ENCODE measurements around the gene CLPTM1L.
"Not testable (repeated sequence)": the region's sequence is repeated elsewhere in the genome, so short reads cannot be mapped to it uniquely, and the experiment has no call there.

The CLPTM1L gene

GRCh38 chr5:1338506-1339070, 6.3 kb downstream of the CLPTM1L start:
- no peak for FAIRE-seq

DNA sequence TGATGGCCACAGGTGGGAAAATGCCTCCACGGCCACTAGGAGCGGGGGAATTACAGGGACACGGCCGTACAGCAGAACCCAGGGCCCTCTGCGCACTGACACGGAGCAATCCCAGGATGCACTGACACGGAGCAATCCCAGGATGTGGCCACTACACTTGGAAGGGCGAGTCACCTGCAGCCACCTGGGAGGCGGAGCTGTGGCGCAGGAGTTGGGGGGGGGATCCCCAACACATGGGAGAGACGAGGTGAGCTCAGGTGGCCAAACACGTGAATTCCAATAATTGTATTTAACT, 6.8 kb downstream of the CLPTM1L start:
- FAIRE-seq, result no peak

DNA sequence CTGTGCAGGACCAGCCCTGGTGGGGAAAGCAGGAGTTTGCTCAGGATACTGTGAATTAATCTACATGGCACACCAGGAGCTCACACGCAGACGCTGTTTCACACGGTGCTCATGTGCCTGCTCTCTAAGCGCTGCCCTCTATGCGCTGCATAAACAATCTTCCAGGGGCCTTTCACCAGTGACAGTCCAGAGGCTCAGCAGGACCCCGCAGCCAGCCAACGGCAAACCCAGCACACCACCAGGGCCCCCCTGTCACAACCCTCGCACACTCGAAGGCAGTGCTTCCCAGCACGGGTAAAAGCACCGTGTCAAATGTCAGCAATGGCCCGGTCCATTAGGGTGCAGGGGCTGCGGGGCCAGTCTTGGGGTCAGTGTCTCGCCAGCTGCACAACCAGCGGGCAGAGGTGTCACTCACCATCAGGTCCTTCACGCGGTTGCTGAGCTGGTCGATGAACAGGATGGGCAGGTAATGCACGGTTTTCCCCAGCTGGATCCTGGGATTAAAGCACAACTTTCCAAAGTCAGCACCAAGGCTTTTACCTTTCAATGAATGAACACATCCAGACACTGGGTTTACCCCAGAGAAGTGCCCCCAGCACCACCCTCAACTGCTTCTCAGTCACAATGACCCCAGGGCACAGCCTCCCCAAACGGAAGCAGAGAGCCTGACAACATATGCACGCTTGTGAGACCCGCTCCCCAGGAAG, 7.3 kb downstream of the CLPTM1L start:
- no peak for FAIRE-seq

DNA sequence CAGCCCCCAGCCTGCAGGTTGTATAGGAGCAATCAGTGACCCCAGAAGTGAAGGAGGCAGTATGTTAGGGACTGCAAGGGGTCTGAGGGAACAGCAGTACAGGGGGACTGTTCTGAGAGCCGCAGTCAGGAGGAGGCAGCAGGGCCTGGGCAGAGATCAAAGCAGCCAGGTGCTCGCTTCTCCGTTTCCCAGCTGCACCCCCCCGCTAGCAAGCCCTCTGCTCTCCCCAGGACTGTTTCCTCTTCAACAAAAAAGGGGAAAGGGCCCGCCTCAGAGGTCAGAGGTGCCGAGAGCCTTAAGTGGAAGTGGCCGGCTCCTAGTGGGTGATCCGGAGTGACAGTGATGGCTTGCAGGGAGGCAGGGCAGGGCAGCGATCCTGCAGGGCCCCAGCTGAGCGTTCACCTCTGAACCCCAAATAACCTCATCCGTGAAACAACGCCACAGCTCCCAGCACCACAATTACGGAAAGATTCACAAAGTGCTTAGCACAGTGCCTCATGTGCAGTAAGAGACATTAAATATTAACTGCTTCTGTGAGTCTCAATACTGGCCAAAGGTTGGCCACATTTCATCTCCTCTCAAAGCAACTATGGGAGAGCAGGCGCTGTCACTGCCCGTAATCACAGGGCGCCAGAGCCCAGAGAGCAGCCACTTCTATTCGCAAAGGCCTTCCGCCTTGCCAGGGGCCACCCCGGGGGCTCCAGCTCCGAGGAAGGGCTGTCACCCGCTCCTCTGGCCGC, 8.0 kb downstream of the CLPTM1L start:
- FAIRE-seq, result no peak

DNA sequence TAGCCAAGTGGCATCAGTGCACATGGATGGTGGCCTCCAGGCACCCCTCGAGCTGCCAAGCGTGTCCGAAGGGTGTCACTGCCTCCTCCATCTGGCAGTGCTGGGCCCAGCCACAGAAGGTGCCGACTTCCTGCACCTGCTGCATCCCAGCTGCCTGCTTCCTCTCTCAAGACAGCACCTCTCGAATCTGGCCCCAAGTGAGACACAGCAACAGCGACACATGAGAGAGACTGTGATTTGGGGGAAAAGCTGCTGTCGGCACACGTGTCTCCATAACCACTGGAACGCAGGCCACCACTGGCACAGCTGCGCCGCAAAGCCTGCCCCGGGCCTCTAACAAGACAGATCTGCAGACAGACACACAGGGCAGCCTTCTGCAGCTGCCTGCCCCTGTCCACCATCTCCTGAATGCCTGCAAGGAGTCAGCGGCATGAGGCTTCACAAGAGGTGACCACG, 8.8 kb downstream of the CLPTM1L start:
- FAIRE-seq, result no peak

DNA sequence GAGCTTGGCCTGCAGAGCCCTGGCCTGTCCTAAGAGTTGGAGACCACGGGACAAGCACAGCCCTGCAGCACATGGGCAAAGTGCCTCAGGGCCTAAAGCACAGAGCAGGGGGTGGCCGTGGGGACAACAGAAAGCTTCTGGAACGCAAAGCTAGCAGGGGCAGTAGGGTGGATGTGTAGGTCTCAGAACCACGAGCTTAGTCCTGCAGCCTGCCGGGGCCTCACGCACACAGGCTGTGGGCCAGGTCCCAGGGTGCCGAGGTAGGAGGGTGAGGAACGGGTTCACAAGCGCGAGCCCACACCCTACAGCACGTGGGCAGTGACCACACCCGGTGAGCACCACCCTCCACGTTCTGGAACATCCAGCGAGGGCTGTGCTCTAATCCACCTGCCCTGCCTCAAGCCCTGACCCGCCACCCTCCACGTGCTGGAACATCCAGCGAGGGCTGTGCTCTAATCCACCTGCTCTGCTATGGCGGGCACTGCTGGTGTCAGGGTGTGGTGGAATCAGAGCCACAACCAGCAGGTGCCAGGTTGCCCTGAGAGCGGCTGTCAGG, 9.3 kb downstream of the CLPTM1L start:
- no peak for FAIRE-seq

DNA sequence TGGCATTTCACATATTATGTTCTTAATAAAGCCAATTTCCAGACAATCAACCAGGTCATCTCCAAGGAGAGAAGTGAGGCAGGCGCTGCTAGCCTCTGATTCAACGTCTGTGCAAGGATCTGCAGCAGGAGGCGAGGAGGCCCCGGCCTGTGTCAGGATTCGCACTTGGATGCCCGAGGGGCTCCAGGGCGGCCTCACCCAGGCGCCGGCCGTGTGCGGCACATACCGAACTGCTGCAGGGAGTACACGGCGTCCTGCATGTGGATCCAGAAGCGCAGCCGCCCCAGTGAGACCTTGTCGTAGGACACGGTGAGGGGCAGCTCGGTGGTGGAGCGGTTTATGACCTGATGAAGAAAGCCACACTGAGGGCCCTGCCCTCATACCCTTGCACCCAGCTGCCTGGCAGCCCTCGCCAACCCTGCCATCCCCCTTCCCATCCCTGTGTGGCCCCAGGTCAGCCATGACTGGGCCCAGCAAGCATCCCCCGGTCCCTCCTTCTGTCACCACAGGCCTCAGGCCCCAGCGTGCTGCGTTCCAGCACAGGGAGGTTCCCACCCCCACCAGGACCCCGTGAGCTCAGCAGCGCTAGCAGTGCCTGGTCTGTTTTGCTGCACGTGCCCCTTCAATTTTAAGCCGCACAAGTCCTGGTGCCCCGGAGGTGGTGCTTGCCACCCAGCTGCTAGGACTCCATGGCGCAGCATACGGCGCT, 9.9 kb downstream of the CLPTM1L start:
- FAIRE-seq, result no peak

- no peak for FAIRE-seq
Measured at GRCh38 chr5:1333986-1334385, 10.9 kb downstream of the CLPTM1L start.

GRCh38 chr5:1333286-1333685, 11.6 kb downstream of the CLPTM1L start:
- FAIRE-seq, result not testable (repeated sequence)

DNA sequence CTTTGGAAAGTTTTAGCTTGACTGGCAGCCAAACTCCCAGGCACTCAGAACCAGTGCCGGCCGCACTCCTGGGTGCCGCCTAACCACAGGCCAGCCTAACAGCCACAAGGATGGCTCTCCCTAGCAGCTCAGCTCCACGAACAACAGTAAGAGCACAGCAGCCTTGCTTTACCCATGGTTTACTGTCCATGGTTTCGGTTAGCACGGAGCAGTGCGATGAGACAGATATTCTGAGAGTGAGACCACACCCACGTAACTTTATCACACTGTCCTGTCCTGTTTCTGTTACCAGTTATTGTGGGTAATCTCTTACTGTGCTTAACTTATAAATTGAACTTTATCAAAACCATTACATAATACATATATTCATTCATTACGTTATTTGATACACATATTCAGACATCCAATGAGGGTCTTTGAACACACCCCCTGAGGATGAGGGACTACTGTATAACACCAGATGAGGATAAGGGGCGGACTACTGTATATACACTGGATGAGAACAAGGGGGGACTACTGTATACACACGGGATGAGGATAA, 12.4 kb downstream of the CLPTM1L start:
- no peak for FAIRE-seq

DNA sequence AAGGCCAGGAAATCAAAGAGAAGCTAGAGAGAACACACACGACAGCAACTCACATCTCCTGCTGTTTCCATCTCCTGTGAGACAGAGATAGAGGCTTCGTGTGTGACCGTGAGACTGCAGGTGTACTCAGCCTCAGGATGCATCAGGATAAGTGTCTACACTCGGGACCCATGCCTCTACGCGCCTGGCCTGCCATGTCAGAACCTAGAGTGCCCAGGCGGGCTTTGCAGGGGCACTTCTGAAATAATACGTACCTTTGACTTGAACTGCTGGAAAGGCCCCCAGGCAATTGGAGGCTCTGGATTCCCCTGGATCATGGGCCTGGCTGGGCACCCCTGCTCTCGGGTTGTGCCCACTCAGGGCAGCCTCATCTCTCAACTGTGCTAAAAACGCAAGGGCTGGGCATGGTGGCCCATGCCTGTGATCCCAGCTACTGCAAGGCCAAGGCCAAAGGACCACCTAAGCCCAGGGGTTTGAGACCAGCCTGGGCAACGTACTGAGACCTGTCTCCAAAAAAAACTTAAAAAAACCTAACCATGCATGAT, 13.0 kb downstream of the CLPTM1L start:
- no peak for FAIRE-seq

DNA sequence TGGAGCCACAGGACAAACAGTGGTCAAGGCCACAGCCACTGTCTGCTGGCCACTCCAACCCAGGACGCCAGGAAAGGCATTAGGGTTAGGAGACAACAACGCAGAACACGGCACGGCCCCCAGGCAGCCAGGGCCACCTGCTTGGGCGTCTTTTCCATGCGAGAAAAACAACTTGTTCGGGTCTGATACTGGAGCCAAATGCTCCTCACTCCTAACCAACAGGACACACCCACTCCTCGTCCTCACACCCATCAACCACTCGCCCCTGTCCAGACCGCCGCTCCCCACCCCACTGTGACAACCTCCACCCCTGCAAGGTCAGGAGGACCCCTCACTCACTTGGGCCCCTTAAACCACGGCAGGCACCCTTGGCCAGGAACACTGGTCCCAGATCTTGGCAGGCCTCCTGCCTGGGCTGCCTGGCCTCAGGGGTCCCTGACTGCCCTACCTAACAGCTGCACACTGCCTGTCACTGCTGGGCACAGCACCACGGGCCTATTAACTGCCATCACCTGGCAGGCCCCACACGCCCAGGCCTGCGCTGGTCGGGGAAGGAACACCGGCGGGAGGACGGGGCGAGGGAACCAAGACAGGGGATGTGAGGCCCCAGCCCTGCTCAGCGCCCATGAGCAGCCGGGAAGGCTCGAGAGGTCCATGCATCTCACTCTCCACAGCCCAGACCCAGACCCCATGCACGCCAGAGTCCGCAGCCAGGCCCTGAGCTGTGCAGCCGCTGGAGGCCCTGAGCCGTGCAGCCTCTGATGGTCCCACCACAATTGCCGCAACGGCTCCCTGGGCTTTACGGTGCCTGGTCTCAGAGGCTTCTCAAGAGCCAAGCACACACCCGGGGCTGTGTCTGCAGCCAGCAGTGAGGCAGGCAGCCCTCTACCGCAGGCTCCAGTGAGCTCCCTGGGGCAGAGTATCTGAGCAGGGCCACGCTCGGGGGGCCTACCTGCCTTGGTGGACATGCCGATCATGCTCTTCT, 13.8 kb downstream of the CLPTM1L start:
- FAIRE-seq, result no peak

DNA sequence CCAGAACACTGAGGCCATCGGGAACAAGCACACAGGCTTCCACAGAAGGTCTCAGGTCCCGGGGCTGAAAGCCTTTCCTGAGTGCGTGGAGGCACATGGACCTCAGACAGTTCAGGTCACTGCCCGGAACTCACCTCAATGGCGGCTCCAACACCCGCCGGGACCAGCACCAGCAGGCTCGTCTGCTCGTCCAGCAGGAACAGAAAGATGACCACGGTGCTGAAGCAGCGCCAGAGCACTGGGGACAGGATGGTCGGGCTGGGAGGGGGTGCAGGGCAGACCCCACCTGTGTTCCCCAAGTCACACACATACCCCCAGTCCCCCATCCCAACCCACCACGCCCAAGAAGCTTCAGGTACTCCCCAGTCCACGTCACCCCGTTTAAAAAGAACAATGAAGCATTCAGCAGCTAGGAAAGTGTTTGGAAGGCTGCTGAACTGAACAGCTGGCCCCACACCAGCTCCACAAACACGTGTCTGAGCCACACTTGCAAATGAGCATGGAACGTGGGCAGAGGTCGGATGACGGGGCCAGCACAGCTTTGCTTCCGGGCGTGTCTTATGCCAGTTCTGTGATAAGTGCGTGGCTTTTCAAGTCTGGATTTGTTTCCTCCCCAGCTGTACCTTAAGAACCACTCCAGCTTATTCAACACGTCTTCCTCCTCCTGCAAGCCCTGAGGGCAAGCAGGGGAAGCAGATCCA, 14.6 kb downstream of the CLPTM1L start:
- no peak for FAIRE-seq

DNA sequence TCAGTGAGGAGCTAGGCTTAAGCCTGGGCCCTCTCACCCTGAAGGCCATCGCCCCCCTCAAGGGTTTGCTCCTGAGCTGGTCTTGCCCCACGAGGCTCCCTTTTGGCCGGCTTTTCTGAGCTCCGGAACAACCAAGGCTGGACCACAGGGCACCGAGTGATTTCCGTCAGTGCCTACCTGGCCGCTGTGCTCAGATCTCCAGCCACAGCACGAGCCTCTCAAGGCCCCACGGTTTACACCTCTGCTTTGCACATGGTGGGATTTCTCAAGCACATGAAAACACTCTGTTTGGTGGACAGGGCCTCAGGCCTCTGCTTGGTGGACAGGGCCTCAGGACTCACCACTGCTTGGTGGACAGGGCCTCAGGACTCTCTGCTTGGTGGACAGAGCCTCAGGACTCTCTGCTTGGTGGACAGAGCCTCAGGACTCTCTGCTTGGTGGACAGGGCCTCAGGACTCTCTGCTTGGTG, 15.8 kb downstream of the CLPTM1L start:
- no peak for FAIRE-seq

DNA sequence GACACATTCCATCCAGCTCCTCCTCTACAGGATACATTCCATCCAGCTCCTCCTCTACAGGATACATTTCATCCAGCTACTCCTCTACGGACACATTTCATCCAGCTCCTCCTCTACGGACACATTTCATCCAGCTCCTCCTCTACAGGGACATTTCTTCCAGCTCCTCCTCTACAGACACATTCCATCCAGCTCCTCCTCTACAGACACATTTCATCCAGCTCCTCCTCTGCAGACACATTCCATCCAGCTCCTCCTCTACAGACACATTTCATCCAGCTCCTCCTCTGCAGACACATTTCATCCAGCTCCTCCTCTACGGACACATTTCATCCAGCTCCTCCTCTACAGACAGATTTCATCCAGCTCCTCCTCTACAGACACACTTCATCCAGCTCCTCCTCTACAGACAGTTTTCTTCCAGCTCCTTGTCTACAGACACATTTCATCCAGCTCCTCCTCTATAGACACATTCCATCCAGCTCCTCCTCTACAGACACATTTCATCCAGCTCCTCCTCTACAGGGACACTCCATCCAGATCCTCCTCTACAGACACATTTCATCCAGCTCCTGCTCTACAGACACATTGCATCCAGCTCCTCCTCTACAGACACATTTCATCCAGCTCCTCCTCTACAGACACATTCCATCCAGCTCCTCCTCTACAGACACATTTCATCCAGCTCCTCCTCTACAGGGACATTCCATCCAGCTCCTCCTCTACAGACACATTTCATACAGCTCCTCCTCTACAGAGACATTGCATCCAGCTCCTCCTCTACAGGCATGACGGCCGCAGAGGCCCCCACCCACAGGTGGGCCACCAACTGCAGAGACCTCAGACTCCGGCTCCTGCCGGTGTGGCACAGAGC, 16.4 kb downstream of the CLPTM1L start:
- FAIRE-seq, result not testable (repeated sequence)

DNA sequence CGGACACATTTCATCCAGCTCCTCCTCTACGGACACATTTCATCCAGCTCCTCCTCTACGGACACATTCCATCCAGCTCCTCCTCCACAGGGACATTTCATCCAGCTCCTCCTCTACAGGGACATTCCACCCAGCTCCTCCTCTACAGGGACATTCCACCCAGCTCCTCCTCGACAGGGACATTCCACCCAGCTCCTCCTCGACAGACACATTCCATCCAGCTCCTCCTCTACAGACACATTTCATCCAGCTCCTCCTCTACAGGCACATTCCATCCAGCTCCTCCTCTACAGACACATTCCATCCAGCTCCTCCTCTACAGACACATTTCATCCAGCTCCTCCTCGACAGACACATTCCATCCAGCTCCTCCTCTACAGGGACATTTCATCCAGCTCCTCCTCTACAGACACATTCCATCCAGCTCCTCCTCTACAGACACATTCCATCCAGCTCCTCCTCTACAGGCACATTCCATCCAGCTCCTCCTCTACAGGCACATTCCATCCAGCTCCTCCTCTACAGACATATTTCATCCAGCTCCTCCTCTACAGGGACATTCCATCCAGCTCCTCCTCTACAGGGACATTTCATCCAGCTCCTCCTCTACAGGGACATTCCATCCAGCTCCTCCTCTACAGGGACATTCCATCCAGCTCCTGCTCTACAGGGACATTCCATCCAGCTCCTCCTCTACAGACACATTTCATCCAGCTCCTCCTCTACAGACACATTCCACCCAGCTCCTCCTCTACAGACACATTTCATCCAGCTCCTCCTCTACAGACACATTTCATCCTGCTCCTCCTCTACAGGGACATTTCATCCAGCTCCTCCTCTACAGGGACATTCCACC, 17.8 kb downstream of the CLPTM1L start:
- not testable (repeated sequence) for FAIRE-seq

GRCh38 chr5:1326532-1326875, 18.4 kb downstream of the CLPTM1L start:
- FAIRE-seq, result not testable (repeated sequence)

DNA sequence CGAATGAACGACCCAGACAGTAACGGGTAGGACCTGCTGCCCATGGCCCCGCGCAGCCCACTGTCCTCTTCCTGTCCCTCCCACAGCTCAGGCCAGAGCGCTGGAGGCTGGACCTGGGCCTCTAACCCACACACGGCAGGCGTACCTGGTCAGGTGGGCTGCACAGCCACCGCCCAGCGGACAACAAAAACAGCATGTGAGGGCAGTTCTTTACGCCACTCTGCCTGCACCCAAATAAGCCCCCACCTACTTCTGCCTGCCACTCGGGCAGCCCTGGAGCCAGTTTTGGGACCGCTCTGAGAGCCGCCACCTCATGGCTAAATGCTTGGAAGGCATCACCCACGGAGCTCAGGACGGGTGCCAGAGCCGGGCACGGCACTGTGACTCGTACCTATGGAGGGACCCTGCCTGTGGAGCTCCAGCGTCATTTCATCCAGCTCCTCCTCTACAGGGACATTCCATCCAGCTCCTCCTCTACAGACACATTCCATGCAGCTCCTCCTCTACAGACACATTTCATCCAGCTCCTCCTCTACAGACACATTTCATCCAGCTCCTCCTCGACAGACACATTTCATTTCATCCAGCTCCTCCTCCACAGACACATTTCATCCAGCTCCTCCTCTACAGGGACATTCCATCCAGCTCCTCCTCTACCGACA, 18.9 kb downstream of the CLPTM1L start:
- no peak for FAIRE-seq

Data from endometrium (tissue), 2 donors.